ENCODE measurements around the gene GTPBP4.

GTPBP4 gene

GRCh38 chr10:969473-970150 lies 18.6 kb upstream of the GTPBP4 start:
- no peak overlapping the region for H3K9ac ChIP-seq (ENCODE audit: low read length)
- H3K4me3 ChIP-seq (ENCODE audit: low read depth in 1 of 2, low read length in 2 of 2), result no peak overlapping the region
- no peaks in the 10 kb centered on the region for H3K36me3 ChIP-seq (ENCODE audit: insufficient read depth, low read length)
- no peak overlapping the region for H3K27ac ChIP-seq (ENCODE audit: low read depth, low read length)
- H3K27me3 ChIP-seq (ENCODE audit: control insufficient read depth in 1 of 2, insufficient read depth in 2 of 2, low read length in 2 of 2), result no peaks in the 10 kb centered on the region
- H3K4me1 ChIP-seq (ENCODE audit: insufficient read depth, low read length), result peaks cover 9% of the 10 kb centered on the region
- H3K9me3 ChIP-seq (ENCODE audit: low read length), result no peaks in the 10 kb centered on the region

- peaks cover 9% of the 10 kb centered on the region for H3K4me1 ChIP-seq (ENCODE audit: insufficient read depth, low read length)
- no peak overlapping the region for H3K9ac ChIP-seq (ENCODE audit: low read length)
- no peaks in the 10 kb centered on the region for H3K27me3 ChIP-seq (ENCODE audit: control insufficient read depth in 1 of 2, insufficient read depth in 2 of 2, low read length in 2 of 2)
- no peak overlapping the region for H3K27ac ChIP-seq (ENCODE audit: low read depth, low read length)
- no peak overlapping the region for H3K4me3 ChIP-seq (ENCODE audit: low read depth in 1 of 2, low read length in 2 of 2)
- no peaks in the 10 kb centered on the region for H3K9me3 ChIP-seq (ENCODE audit: low read length)
- H3K36me3 ChIP-seq (ENCODE audit: insufficient read depth, low read length), result no peaks in the 10 kb centered on the region
Observed at GRCh38 chr10:970311-971149, 17.7 kb upstream of the GTPBP4 start.

- H3K4me1 ChIP-seq (ENCODE audit: insufficient read depth, low read length), result peaks cover 9% of the 10 kb centered on the region
- no peak overlapping the region for H3K27ac ChIP-seq (ENCODE audit: low read depth, low read length)
- H3K36me3 ChIP-seq (ENCODE audit: insufficient read depth, low read length), result no peaks in the 10 kb centered on the region
- H3K9ac ChIP-seq (ENCODE audit: low read length), result no peak overlapping the region
- H3K4me3 ChIP-seq (ENCODE audit: low read depth in 1 of 2, low read length in 2 of 2), result no peak overlapping the region
- no peaks in the 10 kb centered on the region for H3K9me3 ChIP-seq (ENCODE audit: low read length)
- no peaks in the 10 kb centered on the region for H3K27me3 ChIP-seq (ENCODE audit: control insufficient read depth in 1 of 2, insufficient read depth in 2 of 2, low read length in 2 of 2)
Observed at GRCh38 chr10:971150-971542, 17.1 kb upstream of the GTPBP4 start.

DNA sequence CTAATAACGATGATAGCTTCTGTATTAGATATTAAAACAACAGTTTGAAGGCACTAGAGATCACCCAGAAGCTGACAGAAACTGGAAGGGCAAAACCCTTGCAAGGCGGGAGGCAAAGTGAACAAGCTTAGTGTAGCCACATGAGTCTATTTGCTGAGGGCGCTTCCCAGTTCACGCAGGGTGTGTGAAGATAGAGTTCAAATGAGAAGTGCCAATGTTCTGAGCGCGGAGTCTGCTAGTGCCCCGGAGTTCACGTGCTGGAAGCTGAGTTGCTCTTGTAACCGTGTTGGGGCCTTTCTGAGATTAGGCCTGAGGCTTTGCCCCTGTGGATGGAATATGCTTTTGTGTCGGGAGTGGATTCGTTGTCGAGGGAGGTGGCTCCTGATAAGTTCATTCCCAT lies 16.6 kb upstream of the GTPBP4 start:
- no peak overlapping the region for H3K27ac ChIP-seq (ENCODE audit: low read depth, low read length)
- no peaks in the 10 kb centered on the region for H3K27me3 ChIP-seq (ENCODE audit: control insufficient read depth in 1 of 2, insufficient read depth in 2 of 2, low read length in 2 of 2)
- H3K4me3 ChIP-seq (ENCODE audit: low read depth in 1 of 2, low read length in 2 of 2), result no peak overlapping the region
- no peaks in the 10 kb centered on the region for H3K36me3 ChIP-seq (ENCODE audit: insufficient read depth, low read length)
- H3K9me3 ChIP-seq (ENCODE audit: low read length), result no peaks in the 10 kb centered on the region
- peaks cover 9% of the 10 kb centered on the region for H3K4me1 ChIP-seq (ENCODE audit: insufficient read depth, low read length)
- no peak overlapping the region for H3K9ac ChIP-seq (ENCODE audit: low read length)

DNA sequence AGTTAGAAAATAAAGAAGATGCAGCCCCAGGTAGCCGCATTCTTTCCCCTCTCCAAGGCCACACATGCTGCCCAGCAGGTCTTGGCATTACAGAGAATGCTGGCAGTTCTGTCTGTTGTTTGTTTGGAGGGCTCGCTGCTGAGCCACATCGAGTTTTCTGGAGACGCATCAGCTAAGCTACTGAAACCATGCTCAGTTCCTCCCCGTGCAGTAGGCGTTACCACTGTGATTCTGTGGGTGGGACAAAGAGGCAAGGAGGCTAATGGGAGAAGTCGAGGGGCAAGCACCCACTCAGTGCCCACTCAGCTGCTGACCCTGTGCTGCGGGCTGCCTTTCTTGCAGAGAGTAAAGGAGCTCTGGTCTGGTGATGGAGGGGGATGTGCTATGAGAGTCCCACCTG lies 15.5 kb upstream of the GTPBP4 start:
- no peak overlapping the region for H3K9ac ChIP-seq (ENCODE audit: low read length)

DNA sequence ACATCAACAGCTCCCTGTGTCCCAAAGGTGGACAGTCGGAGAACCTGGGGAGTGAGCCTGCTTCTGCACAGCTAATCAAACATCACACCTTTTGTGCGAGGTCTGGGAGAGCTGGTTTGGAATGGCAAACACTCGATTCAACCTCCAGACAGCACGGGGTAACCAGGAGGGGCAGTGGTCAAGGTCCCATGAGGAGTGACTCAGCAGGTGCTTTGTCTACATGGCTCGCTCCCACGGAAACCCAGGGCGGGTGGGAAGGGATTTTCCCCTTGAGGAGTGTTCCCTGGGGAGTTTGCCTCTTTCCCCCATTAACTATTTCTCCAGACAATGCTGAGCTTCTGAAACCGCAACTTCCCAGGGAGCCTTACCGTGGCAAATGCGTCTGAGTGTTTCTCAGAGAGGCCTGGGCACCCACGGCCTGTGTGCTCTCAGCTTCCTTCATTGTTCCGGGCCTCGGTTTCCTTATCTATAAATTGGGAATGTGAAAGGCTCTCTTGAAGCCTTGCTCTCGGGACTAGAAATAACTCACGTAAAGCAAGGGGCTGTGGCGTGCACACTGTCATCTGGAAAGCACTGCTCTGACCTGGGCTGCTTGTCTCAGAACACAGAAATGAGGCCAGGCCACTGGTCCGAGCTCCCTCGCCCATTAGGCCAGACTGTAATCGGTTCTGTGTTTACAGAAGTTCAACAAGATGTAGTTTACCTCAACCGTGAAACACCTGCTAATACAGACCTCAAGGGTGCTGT lies 14.0 kb upstream of the GTPBP4 start:
- no peaks in the 10 kb centered on the region for H3K27me3 ChIP-seq (ENCODE audit: control insufficient read depth in 1 of 2, insufficient read depth in 2 of 2, low read length in 2 of 2)
- H3K9me3 ChIP-seq (ENCODE audit: low read length), result no peaks in the 10 kb centered on the region
- H3K36me3 ChIP-seq (ENCODE audit: insufficient read depth, low read length), result no peaks in the 10 kb centered on the region
- no peak overlapping the region for H3K9ac ChIP-seq (ENCODE audit: low read length)
- H3K27ac ChIP-seq (ENCODE audit: low read depth, low read length), result no peak overlapping the region
- no peak overlapping the region for H3K4me3 ChIP-seq (ENCODE audit: low read depth in 1 of 2, low read length in 2 of 2)
- H3K4me1 ChIP-seq (ENCODE audit: insufficient read depth, low read length), result peaks cover 9% of the 10 kb centered on the region

More for the DNA sequence above, 15.5 kb upstream of the GTPBP4 start:
- Histone ChIP-seq H3K4me3 (ENCODE audit: low read depth in 1 of 2, low read length in 2 of 2) (no peak overlapping the region), H3K9me3 (ENCODE audit: low read length) (no peaks in the 10 kb centered on the region), H3K27me3 (ENCODE audit: control insufficient read depth in 1 of 2, insufficient read depth in 2 of 2, low read length in 2 of 2) (no peaks in the 10 kb centered on the region), H3K36me3 (ENCODE audit: insufficient read depth, low read length) (no peaks in the 10 kb centered on the region), H3K4me1 (ENCODE audit: insufficient read depth, low read length) (peaks cover 9% of the 10 kb centered on the region), H3K27ac (ENCODE audit: low read depth, low read length) (no peak overlapping the region)

DNA sequence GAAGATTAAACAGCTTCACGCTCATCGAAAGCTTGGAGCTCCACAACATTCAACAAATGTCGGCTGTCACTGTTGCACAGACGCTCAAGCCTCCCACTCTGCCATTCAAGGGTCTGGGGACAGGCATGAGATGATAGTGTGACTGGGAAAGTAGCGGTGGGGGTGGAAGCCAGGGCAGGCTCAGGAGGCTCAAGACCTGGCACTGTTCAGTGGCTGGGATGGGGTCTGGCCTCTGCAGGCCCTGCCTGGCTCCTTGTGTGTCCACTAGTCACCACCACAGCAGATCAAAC lies 13.5 kb upstream of the GTPBP4 start:
- Histone ChIP-seq H3K9me3 (ENCODE audit: low read length) (no peaks in the 10 kb centered on the region), H3K4me1 (ENCODE audit: insufficient read depth, low read length) (peaks cover 9% of the 10 kb centered on the region), H3K9ac (ENCODE audit: low read length) (no peak overlapping the region), H3K27me3 (ENCODE audit: control insufficient read depth in 1 of 2, insufficient read depth in 2 of 2, low read length in 2 of 2) (no peaks in the 10 kb centered on the region), H3K27ac (ENCODE audit: low read depth, low read length) (no peak overlapping the region), H3K4me3 (ENCODE audit: low read depth in 1 of 2, low read length in 2 of 2) (no peak overlapping the region), H3K36me3 (ENCODE audit: insufficient read depth, low read length) (no peaks in the 10 kb centered on the region)

DNA sequence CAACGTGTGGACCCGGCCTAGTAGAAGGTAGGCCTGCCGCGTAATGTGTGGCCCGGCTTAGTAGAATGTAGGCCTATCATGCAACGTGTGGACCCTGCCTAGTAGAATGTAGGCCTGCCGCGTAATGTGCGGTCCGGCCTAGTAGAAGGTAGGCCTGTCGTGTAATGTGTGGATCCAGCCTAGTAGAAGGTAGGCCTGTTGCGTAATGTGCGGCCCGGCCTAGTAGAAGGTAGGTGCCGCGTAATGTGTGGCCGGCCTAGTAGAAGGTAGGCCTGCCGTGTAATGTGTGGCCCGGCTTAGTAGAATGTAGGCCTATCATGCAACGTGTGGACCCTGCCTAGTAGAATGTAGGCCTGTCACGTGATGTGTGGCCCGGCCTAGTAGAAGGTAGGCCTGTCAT lies 11.9 kb upstream of the GTPBP4 start:
- H3K4me1 ChIP-seq (ENCODE audit: insufficient read depth, low read length), result no peaks in the 10 kb centered on the region
- H3K4me3 ChIP-seq (ENCODE audit: low read depth in 1 of 2, low read length in 2 of 2), result no peak overlapping the region
- no peak overlapping the region for H3K9ac ChIP-seq (ENCODE audit: low read length)
- H3K9me3 ChIP-seq (ENCODE audit: low read length), result no peaks in the 10 kb centered on the region
- no peaks in the 10 kb centered on the region for H3K36me3 ChIP-seq (ENCODE audit: insufficient read depth, low read length)
- no peaks in the 10 kb centered on the region for H3K27me3 ChIP-seq (ENCODE audit: control insufficient read depth in 1 of 2, insufficient read depth in 2 of 2, low read length in 2 of 2)
- H3K27ac ChIP-seq (ENCODE audit: low read depth, low read length), result no peak overlapping the region

DNA sequence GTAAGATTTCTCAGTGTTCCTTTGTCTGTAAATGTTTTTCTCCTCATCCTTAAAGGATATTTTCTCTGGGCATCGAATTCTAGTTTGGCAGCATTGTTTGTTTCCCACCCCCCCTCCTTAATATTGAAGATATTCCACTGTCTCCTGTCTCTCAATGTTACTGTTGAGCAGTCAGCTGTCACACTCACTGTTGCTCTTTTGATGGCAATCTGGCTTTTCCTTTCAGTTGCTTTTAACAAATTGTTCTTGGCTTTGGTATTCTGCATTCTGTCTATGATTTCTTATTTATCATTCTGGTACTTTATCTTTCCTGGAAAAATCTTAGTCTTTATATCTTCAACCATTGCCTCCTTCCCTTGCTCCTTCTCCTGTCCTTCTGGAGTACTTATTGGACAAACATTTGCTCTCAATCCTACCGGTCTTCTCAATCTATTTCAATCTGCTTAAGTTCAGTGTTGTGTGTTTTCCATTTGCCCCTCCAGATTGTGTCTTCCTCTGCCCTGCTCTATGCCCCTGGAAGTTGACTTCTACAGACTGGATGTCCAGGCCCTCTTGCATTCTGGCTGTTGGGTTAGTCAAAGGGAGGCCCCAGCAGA lies 9.3 kb upstream of the GTPBP4 start:
- no peaks in the 10 kb centered on the region for H3K9me3 ChIP-seq (ENCODE audit: low read length)

DNA sequence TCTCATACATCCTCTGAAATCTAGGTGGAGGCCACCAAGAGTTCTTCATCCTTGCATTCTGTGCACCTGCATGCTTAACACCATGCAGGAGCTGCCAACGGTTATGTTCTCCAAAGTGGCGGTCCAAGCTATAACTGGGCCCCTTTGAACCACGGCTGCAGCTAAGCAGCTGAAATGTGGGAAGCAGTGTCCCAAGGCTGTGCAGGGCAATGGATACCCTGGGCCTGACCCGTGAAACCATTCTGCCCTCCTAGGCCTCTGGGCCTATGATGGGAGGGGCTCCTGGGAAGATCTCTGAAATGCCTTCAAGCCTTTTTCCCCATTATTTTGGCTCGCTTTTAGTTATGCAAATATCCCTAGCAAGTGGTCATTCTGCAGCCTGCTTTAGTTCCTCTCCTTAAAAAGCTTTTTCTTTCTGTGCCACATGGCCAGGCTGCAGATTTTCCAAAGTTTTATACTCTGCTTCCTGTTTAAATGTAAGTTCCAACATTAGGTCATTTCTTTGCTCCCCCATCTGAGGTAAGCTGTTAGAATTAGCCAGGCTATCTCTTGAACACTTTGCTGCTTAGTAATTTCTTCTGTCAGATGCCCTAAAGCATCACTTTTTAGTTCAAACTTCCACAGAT lies 7.7 kb upstream of the GTPBP4 start:
- Histone ChIP-seq H3K4me1 (ENCODE audit: insufficient read depth, low read length) (no peaks in the 10 kb centered on the region), H3K9me3 (ENCODE audit: low read length) (no peaks in the 10 kb centered on the region), H3K4me3 (ENCODE audit: low read depth in 1 of 2, low read length in 2 of 2) (no peak overlapping the region), H3K27ac (ENCODE audit: low read depth, low read length) (no peak overlapping the region), H3K27me3 (ENCODE audit: control insufficient read depth in 1 of 2, insufficient read depth in 2 of 2, low read length in 2 of 2) (no peaks in the 10 kb centered on the region), H3K9ac (ENCODE audit: low read length) (no peak overlapping the region), H3K36me3 (ENCODE audit: insufficient read depth, low read length) (no peaks in the 10 kb centered on the region)

More for the DNA sequence above, 9.3 kb upstream of the GTPBP4 start:
- H3K27ac ChIP-seq (ENCODE audit: low read depth, low read length), result no peak overlapping the region
- H3K9ac ChIP-seq (ENCODE audit: low read length), result no peak overlapping the region
- no peaks in the 10 kb centered on the region for H3K4me1 ChIP-seq (ENCODE audit: insufficient read depth, low read length)
- H3K36me3 ChIP-seq (ENCODE audit: insufficient read depth, low read length), result no peaks in the 10 kb centered on the region
- H3K27me3 ChIP-seq (ENCODE audit: control insufficient read depth in 1 of 2, insufficient read depth in 2 of 2, low read length in 2 of 2), result no peaks in the 10 kb centered on the region
- H3K4me3 ChIP-seq (ENCODE audit: low read depth in 1 of 2, low read length in 2 of 2), result no peak overlapping the region

GRCh38 chr10:983401-983800 lies 4.8 kb upstream of the GTPBP4 start:
- Histone ChIP-seq H3K4me3 (ENCODE audit: low read depth in 1 of 2, low read length in 2 of 2) (no peak overlapping the region), H3K27ac (ENCODE audit: low read depth, low read length) (no peak overlapping the region), H3K27me3 (ENCODE audit: control insufficient read depth in 1 of 2, insufficient read depth in 2 of 2, low read length in 2 of 2) (no peaks in the 10 kb centered on the region), H3K36me3 (ENCODE audit: insufficient read depth, low read length) (no peaks in the 10 kb centered on the region), H3K4me1 (ENCODE audit: insufficient read depth, low read length) (peaks cover 9% of the 10 kb centered on the region), H3K9ac (ENCODE audit: low read length) (no peak overlapping the region), H3K9me3 (ENCODE audit: low read length) (no peaks in the 10 kb centered on the region)
